Measurements from ENCODE around the gene TENM4.

TENM4 gene

GRCh38 chr11:78926633-78927338, 514.0 kb downstream of the TENM4 start:
- DNase-seq (ENCODE audit: insufficient read length, low spot score) (no peak), FAIRE-seq (no peak)
- no peak for TF ChIP-seq POLR2A (IDR thresholded peaks at IDR 0.05; ENCODE audit: low read depth, low read length)

DNA sequence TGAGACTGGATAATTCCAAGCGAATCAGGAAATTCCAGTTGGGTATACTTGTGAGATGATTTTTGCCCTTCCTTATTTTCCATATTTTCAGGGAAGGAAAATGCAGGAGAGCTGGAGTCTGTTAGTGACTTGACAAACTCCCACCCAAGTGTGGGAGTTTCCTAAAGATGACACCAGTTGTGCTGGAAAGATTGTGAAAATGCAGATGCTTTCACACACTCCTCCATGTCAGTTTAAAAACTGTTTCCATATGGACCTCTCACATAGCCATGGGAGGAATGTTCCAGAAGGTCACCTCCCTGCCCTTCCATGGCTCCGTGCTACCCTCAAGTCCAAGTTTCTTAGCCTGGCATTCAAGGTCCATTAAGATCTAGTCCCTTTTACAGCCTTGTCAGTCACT, 515.4 kb downstream of the TENM4 start:
- FAIRE-seq, result no peak
- no peak for DNase-seq (ENCODE audit: insufficient read length, low spot score)
- no peak for TF ChIP-seq POLR2A (IDR thresholded peaks at IDR 0.05; ENCODE audit: low read depth, low read length)

- DNase-seq (ENCODE audit: insufficient read length, low spot score) (no peak), FAIRE-seq (no peak)
- no peak for TF ChIP-seq POLR2A (IDR thresholded peaks at IDR 0.05; ENCODE audit: low read depth, low read length)
Measured at GRCh38 chr11:78922859-78923625, 517.8 kb downstream of the TENM4 start.

DNA sequence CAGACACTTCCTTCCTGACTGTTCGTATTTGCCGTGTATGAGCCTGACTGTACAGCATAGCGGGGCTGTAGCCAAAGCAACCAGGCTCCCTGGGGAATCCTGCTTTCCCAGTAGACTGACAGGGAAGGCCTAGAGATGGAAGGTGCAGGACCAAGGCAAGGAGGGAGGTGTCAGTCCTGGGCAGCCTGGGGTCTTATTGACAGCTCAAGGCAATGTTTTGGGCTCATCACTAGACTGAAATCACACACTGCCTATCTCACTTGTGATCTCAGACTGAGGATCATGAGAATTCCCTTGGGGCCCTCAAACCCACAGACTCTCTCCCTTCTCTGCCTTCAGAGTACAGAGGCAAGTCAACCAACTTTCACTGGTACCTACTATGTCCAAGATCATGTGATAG, 519.3 kb downstream of the TENM4 start:
- FAIRE-seq, result no peak
- TF ChIP-seq POLR2A (IDR thresholded peaks at IDR 0.05; ENCODE audit: low read depth, low read length), result no peak
- DNase-seq (ENCODE audit: insufficient read length, low spot score), result no peak

- no peak for DNase-seq (ENCODE audit: insufficient read length, low spot score)
- TF ChIP-seq POLR2A (IDR thresholded peaks at IDR 0.05; ENCODE audit: low read depth, low read length), result no peak
Measured at GRCh38 chr11:78920329-78920728, 520.5 kb downstream of the TENM4 start.

GRCh38 chr11:78916759-78917158, 524.1 kb downstream of the TENM4 start:
- FAIRE-seq (no peak), DNase-seq (ENCODE audit: insufficient read length, low spot score) (no peak)
- TF ChIP-seq POLR2A (IDR thresholded peaks at IDR 0.05; ENCODE audit: low read depth, low read length), result no peak

More at GRCh38 chr11:78920329-78920728, 520.5 kb downstream of the TENM4 start:
- no peak for FAIRE-seq

GRCh38 chr11:78914503-78914902, 526.3 kb downstream of the TENM4 start:
- no peak for TF ChIP-seq POLR2A (IDR thresholded peaks at IDR 0.05; ENCODE audit: low read depth, low read length)
- no peak for FAIRE-seq
- no peak for DNase-seq (ENCODE audit: insufficient read length, low spot score)

DNA sequence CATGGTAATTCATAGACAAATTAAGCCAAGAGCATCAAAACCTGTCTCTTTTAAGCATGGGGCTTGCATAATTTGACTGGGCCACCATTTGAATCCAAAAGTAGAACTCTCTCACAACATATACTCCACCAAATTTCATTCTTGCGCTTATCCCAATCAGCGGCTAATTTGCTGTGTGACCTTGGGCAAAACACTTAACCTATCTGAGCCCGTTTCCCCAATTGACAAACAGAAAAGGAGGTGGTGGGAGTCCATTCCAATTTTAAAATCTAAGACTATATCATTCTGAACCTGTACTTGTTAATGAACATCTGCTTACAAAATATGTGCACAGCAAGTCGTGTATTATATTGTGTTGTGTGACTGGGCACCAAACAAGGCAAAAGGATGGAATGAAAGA, 528.1 kb downstream of the TENM4 start:
- DNase-seq (ENCODE audit: insufficient read length, low spot score) (no peak), FAIRE-seq (no peak)
- no peak for TF ChIP-seq POLR2A (IDR thresholded peaks at IDR 0.05; ENCODE audit: low read depth, low read length)

GRCh38 chr11:78910322-78910721, 530.5 kb downstream of the TENM4 start:
- FAIRE-seq (no peak), DNase-seq (ENCODE audit: insufficient read length, low spot score) (no peak)
- no peak for TF ChIP-seq POLR2A (IDR thresholded peaks at IDR 0.05; ENCODE audit: low read depth, low read length)

- FAIRE-seq (no peak), DNase-seq (ENCODE audit: insufficient read length, low spot score) (no peak)
- TF ChIP-seq POLR2A (IDR thresholded peaks at IDR 0.05; ENCODE audit: low read depth, low read length), result no peak
Measured at GRCh38 chr11:78909386-78909785, 531.4 kb downstream of the TENM4 start.

DNA sequence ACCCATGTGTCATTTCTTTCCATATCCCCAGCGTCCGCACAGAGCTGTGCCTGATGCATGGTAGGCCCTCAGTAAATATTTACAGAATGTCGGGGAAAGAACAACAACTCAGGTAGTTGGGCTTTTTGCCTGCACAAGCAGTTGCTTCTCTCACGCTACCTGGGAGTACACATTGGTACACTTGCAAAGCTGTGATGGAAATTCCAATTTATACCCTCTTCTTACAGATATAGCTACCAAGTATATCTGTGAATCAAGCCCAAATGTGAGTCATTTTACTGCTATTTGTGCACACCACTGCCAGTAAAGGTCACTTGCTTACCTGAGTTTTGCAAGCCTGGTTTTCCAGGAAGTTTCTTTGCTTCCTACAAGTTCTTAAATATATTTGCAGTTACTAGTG, 533.2 kb downstream of the TENM4 start:
- FAIRE-seq, result no peak
- DNase-seq (ENCODE audit: insufficient read length, low spot score), result no peak
- no peak for TF ChIP-seq POLR2A (IDR thresholded peaks at IDR 0.05; ENCODE audit: low read depth, low read length)

DNA sequence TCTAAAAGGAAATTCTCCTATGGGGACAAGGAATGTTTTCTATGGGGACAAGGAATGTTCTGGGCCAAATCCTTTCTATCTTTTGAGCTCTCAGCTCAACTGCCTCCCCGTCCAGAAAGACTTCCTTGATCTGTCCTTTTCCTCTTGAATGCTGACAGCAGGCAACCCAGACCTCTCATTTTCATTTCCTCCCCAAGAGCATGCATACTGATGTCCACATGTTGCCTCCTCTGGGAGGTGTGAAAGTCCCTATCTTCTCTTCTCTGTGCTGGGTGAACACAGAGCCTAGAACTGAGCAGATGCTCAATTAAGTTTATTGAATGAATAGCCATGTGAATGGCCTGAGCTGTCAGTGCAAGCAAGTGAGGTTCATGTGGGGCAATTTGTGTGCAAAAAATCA, 534.3 kb downstream of the TENM4 start:
- FAIRE-seq (no peak), DNase-seq (ENCODE audit: insufficient read length, low spot score) (no peak)
- TF ChIP-seq POLR2A (IDR thresholded peaks at IDR 0.05; ENCODE audit: low read depth, low read length), result no peak

DNA sequence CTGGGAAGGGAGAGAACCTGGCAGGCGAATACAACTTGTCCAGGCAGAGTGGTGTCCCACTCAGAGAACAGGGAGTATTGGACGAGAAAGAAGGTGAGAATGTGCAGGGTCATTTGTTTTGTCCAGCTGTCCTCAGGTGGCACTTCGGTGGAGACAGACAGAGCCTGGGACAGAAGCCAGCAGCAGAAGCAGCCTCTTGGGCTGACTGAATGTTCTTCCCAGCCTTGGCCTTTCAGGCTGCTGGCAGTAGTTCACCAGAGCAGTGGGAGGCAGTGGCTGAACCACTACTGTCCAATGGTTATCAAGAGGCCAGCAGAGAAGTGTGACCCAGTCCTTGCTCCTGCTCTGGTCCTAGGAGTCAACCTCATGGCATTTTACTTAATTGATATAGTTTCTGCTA, 535.1 kb downstream of the TENM4 start:
- DNase-seq (ENCODE audit: insufficient read length, low spot score), result no peak
- TF ChIP-seq POLR2A (IDR thresholded peaks at IDR 0.05; ENCODE audit: low read depth, low read length), result no peak
- FAIRE-seq, result no peak

DNA sequence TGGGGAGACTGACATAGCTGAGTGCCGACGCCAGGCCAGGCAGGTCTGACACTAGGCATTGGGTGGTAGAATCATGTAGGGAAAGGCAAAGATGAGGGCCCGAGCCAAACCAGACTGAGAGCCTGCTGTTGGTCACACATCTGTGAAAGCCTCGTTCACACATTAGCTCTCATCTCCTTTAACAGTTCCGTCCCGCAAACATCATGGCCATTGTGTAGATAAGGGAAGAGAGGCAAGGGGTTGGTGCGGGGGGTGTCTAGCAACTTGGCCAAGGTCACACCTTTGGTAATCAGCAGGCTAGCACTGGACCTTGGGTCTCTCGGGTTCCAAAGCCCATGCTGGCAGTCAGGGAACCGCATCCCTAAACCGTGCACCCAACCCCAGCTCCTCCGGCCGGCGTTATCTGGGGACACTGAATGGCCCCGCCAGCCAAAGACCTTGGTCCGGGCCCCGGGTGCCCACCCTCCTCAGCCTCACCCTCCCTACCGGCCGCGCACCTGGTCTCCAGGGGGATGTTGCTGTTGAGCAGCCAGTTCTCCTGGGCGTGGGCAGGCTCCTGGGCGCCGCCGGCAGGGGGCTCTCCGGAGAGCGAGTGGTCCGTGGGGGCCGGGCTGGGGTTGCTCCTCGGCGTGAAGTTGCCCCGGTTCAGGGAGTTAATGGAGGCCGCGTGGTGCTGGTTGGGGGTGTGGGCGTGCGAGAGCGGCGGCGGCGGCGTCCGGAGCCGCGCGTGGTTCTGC, 537.9 kb downstream of the TENM4 start:
- no peak for DNase-seq (ENCODE audit: insufficient read length, low spot score)
- FAIRE-seq, result no peak
- TF ChIP-seq POLR2A (IDR thresholded peaks at IDR 0.05; ENCODE audit: low read depth, low read length), result no peak

Data from H54 (cell line).